Neutrophil (primary cell): Measurements from ENCODE around the gene OLFM2.

Experiments
- H3K27ac ChIP-seq: fragments of 200-600 bp; sonication (generic); 2 replicates; pipeline ENCODE4 v1.5.1; 2016; ENCODE audit warnings: mild to moderate bottlenecking, moderate library complexity
- H3K27me3 ChIP-seq: fragments of 200-600 bp; sonication (generic); 2 replicates; pipeline ENCODE4 v1.6.0; 2016; ENCODE audit warnings: mild to moderate bottlenecking
- H3K36me3 ChIP-seq: fragments of 200-600 bp; sonication (generic); 2 replicates; pipeline ENCODE4 v1.5.1; 2017
- H3K4me1 ChIP-seq, 2 experiments: fragments of 200-600 bp in 1 of 2; sonication (generic) in 1 of 2; 1 replicate in 1 of 2; 2 replicates in 1 of 2; pipeline versions ENCODE4 v1.5.1 to v1.6.1; 2013 to 2016; ENCODE audit warnings: low read depth in 1 of 2, low read length in 1 of 2, mild to moderate bottlenecking in 1 of 2, moderate library complexity in 1 of 2; ENCODE audit not compliant: control insufficient read depth in 1 of 2, insufficient read depth in 1 of 2
- H3K4me3 ChIP-seq, 2 experiments: fragments of 200-600 bp in 1 of 2; sonication (generic) in 1 of 2; 1 replicate in 1 of 2; 2 replicates in 1 of 2; pipeline ENCODE4 v1.5.1; 2013 to 2016; ENCODE audit warnings: low read depth in 1 of 2, low read length in 1 of 2, mild to moderate bottlenecking in 1 of 2, moderate library complexity in 1 of 2
- H3K9me3 ChIP-seq: fragments of 200-600 bp; sonication (generic); 2 replicates; pipeline ENCODE4 v1.5.1; 2016
- CTCF ChIP-seq: fragments of 200-600 bp; sonication (generic); IDR thresholded peaks from 2 replicates; pipeline ENCODE4 v1.5.1; 2016; ENCODE audit warnings: antibody characterized with exemption

Gene OLFM2

GRCh38 chr19:9962623-9963290 lies 26.4 kb upstream of the OLFM2 start:
- no peak overlapping the region for H3K4me3 ChIP-seq
- no peak overlapping the region for H3K27ac ChIP-seq
- no peak for TF ChIP-seq CTCF
- no peaks in the 10 kb centered on the region for H3K9me3 ChIP-seq
- no peaks in the 10 kb centered on the region for H3K36me3 ChIP-seq
- H3K27me3 ChIP-seq: peaks cover 60% of the 10 kb centered on the region
- no peaks in the 10 kb centered on the region for H3K4me1 ChIP-seq

- no peaks in the 10 kb centered on the region for H3K4me1 ChIP-seq
- no peak overlapping the region for H3K4me3 ChIP-seq
- TF ChIP-seq CTCF: no peak
Observed at GRCh38 chr19:9961103-9961502, 24.8 kb upstream of the OLFM2 start.

GRCh38 chr19:9958379-9958821 lies 22.1 kb upstream of the OLFM2 start:
- Histone ChIP-seq H3K4me3 (no peak overlapping the region), H3K36me3 (no peaks in the 10 kb centered on the region), H3K27me3 (peaks cover 19% of the 10 kb centered on the region), H3K27ac (no peak overlapping the region), H3K4me1 (no peaks in the 10 kb centered on the region), H3K9me3 (no peaks in the 10 kb centered on the region)
- no peak for TF ChIP-seq CTCF

More at GRCh38 chr19:9961103-9961502, 24.8 kb upstream of the OLFM2 start:
- no peaks in the 10 kb centered on the region for H3K36me3 ChIP-seq
- no peak overlapping the region for H3K27ac ChIP-seq
- peaks cover 43% of the 10 kb centered on the region for H3K27me3 ChIP-seq
- H3K9me3 ChIP-seq: no peaks in the 10 kb centered on the region

- Histone ChIP-seq H3K27me3 (peaks cover 23% of the 10 kb centered on the region), H3K27ac (no peak overlapping the region), H3K36me3 (no peaks in the 10 kb centered on the region), H3K4me1 (no peaks in the 10 kb centered on the region), H3K4me3 (no peak overlapping the region), H3K9me3 (no peaks in the 10 kb centered on the region)
- no peak for TF ChIP-seq CTCF
Observed at GRCh38 chr19:9956956-9957355, 20.6 kb upstream of the OLFM2 start.

GRCh38 chr19:9953802-9954542 lies 17.7 kb upstream of the OLFM2 start:
- TF ChIP-seq CTCF: no peak
- H3K4me3 ChIP-seq: no peak overlapping the region
- H3K4me1 ChIP-seq: no peaks in the 10 kb centered on the region
- no peaks in the 10 kb centered on the region for H3K36me3 ChIP-seq
- H3K9me3 ChIP-seq: no peaks in the 10 kb centered on the region
- H3K27ac ChIP-seq: no peak overlapping the region
- H3K27me3 ChIP-seq: peaks cover 9% of the 10 kb centered on the region
